ENCODE results near the gene VTCN1. TPM values are rescaled to one million over a fixed set of nuclear protein-coding genes. Genes with fewer than 3 reads are reported as not detected.

The VTCN1 gene
- polyA plus RNA-seq, 3 donors = not detected

- no peaks in the 10 kb centered on the region for H3K4me1 ChIP-seq (ENCODE audit: control insufficient read depth in 1 of 2, insufficient read depth in 2 of 2, low read length in 2 of 2)
- no peaks in the 10 kb centered on the region for H3K4me1 Mint-ChIP-seq
- H3K27me3 ChIP-seq (ENCODE audit: control insufficient read depth in 2 of 2, insufficient read depth in 2 of 2, low read length in 2 of 2) = peaks cover 2 to 4% of the 10 kb centered on the region in 2 donors
- H3K4me2 ChIP-seq (replicated peaks; ENCODE audit: extremely low read depth, low read length, poor library complexity, severe bottlenecking) = no peak overlapping the region
- H3K9me3 Mint-ChIP-seq = peaks cover 0 to 5% (median 0%) of the 10 kb centered on the region in 7 donors
- no peak overlapping the region for H3K27ac ChIP-seq (ENCODE audit: low read depth in 1 of 2, low read length in 2 of 2)
- H3K79me2 ChIP-seq (ENCODE audit: insufficient read depth, low read length) = no peaks in the 10 kb centered on the region
- intact Hi-C loops (cut with micrococcal nuclease) = no loop called here
- H3K9ac ChIP-seq (ENCODE audit: insufficient read depth, low read length, poor library complexity, severe bottlenecking) = no peak overlapping the region
- H2AFZ ChIP-seq (ENCODE audit: insufficient read depth, low read depth, low read length, poor library complexity, severe bottlenecking) = no peak overlapping the region
- TF ChIP-seq CTCF (IDR thresholded peaks at IDR 0.05) = no peak
- no peaks in the 10 kb centered on the region for H3K36me3 Mint-ChIP-seq
- no peaks in the 10 kb centered on the region for H3K9me3 ChIP-seq (replicated peaks in 1 of 2; ENCODE audit: control insufficient read depth in 1 of 2, insufficient read depth in 1 of 2, low read length in 2 of 2)
- no peak overlapping the region for H3K4me3 ChIP-seq (replicated peaks in 1 of 3; ENCODE audit: low read depth in 2 of 3, low read length in 3 of 3)
- no CpG with 5 or more reads among the region's 2 CpGs for WGBS (ENCODE audit: insufficient coverage)
- no peaks in the 10 kb centered on the region for H3K36me3 ChIP-seq (replicated peaks in 1 of 2; ENCODE audit: control insufficient read depth in 1 of 2, insufficient read depth in 2 of 2, low read length in 2 of 2)
- peaks cover 6 to 13% (median 7%) of the 10 kb centered on the region in 3 donors for H3K27me3 Mint-ChIP-seq (ENCODE audit: low read depth in 3 of 3)
- DNase-seq = no peak
- no peak overlapping the region for H3K4me3 Mint-ChIP-seq
- H4K20me1 ChIP-seq (ENCODE audit: insufficient read depth, low read length) = no peaks in the 10 kb centered on the region
- no peak overlapping the region for H3K27ac Mint-ChIP-seq
Observed at GRCh38 chr1:117244971-117245370, 34.2 kb upstream of the VTCN1 start.

GRCh38 chr1:117244306-117244705, 33.6 kb upstream of the VTCN1 start:
- H3K27ac Mint-ChIP-seq = no peak overlapping the region
- Histone ChIP-seq H4K20me1 (ENCODE audit: insufficient read depth, low read length) (no peaks in the 10 kb centered on the region), H3K27ac (ENCODE audit: low read depth in 1 of 2, low read length in 2 of 2) (no peak overlapping the region), H2AFZ (ENCODE audit: insufficient read depth, low read depth, low read length, poor library complexity, severe bottlenecking) (no peak overlapping the region), H3K4me1 (ENCODE audit: control insufficient read depth in 1 of 2, insufficient read depth in 2 of 2, low read length in 2 of 2) (no peaks in the 10 kb centered on the region), H3K9ac (ENCODE audit: insufficient read depth, low read length, poor library complexity, severe bottlenecking) (no peak overlapping the region), H3K9me3 (replicated peaks in 1 of 2; ENCODE audit: control insufficient read depth in 1 of 2, insufficient read depth in 1 of 2, low read length in 2 of 2) (no peaks in the 10 kb centered on the region), H3K4me3 (replicated peaks in 1 of 3; ENCODE audit: low read depth in 2 of 3, low read length in 3 of 3) (no peak overlapping the region), H3K27me3 (ENCODE audit: control insufficient read depth in 2 of 2, insufficient read depth in 2 of 2, low read length in 2 of 2) (peaks cover 2 to 4% of the 10 kb centered on the region in 2 donors), H3K4me2 (replicated peaks; ENCODE audit: extremely low read depth, low read length, poor library complexity, severe bottlenecking) (no peak overlapping the region), H3K79me2 (ENCODE audit: insufficient read depth, low read length) (no peaks in the 10 kb centered on the region), H3K36me3 (replicated peaks in 1 of 2; ENCODE audit: control insufficient read depth in 1 of 2, insufficient read depth in 2 of 2, low read length in 2 of 2) (no peaks in the 10 kb centered on the region)
- H3K4me3 Mint-ChIP-seq = peak overlapping the region in 1 of 2 donors; percentile 19
- peaks cover 0 to 4% (median 0%) of the 10 kb centered on the region in 7 donors for H3K9me3 Mint-ChIP-seq
- no peaks in the 10 kb centered on the region for H3K4me1 Mint-ChIP-seq
- H3K27me3 Mint-ChIP-seq (ENCODE audit: low read depth in 3 of 3) = peaks cover 6 to 13% (median 7%) of the 10 kb centered on the region in 3 donors
- no peak for DNase-seq
- 100% methylated on average over 1 of the region's 2 CpGs for WGBS (ENCODE audit: insufficient coverage)
- intact Hi-C loops (cut with micrococcal nuclease) = no loop called here
- TF ChIP-seq CTCF (IDR thresholded peaks at IDR 0.05) = no peak
- no peaks in the 10 kb centered on the region for H3K36me3 Mint-ChIP-seq
